ENCODE results near the gene LILRB5. TPM values are rescaled to one million over a fixed set of nuclear protein-coding genes. Genes with fewer than 3 reads are reported as not detected.
"Not testable (repeated sequence)": the region's sequence is repeated elsewhere in the genome, so short reads cannot be mapped to it uniquely, and the experiment has no call there.

The LILRB5 gene
- total RNA-seq, 4 donors from 2014 or later = 8.3 to 49.5 (median 17.0) TPM

GRCh38 chr19:54221947-54222346 is 35.1 kb downstream of the LILRB5 start:
- H3K4me3 ChIP-seq; DNase-seq (ENCODE audit: low spot score in 2 of 2); H3K4me1 ChIP-seq; H3K36me3 ChIP-seq; H3K9me3 ChIP-seq; H3K27ac ChIP-seq: not testable (repeated sequence)
- H3K27me3 ChIP-seq = peaks cover 0 to 13% of the 10 kb centered on the region in 2 donors
- WGBS, 2 donors = 71 to 77% methylated on average over 6 to 7 of the region's 7 CpGs

GRCh38 chr19:54219702-54220101 is 37.4 kb downstream of the LILRB5 start:
- DNase-seq (ENCODE audit: low spot score in 2 of 2); H3K27ac ChIP-seq: not testable (repeated sequence)

GRCh38 chr19:54218960-54219661 is 38.0 kb downstream of the LILRB5 start:
- no peaks in the 10 kb centered on the region for H3K4me1 ChIP-seq
- TF ChIP-seq POLR2A (IDR thresholded peaks at IDR 0.05) (no peak), CTCF (IDR thresholded peaks at IDR 0.05) (no peak), EP300 (IDR thresholded peaks at IDR 0.05) (no peak)
- WGBS, 2 donors = 88 to 92% methylated on average over 17 of the region's 27 CpGs
- no peaks in the 10 kb centered on the region for H3K9me3 ChIP-seq
- no peak overlapping the region for H3K4me3 ChIP-seq
- no peak for DNase-seq (ENCODE audit: low spot score in 2 of 2)
- peaks cover 0 to 14% (median 0%) of the 10 kb centered on the region in 3 donors for H3K36me3 ChIP-seq
- H3K27me3 ChIP-seq = peaks cover 0 to 13% of the 10 kb centered on the region in 2 donors
- no peak overlapping the region for H3K27ac ChIP-seq

More at GRCh38 chr19:54219702-54220101, 37.4 kb downstream of the LILRB5 start:
- 60 to 100% methylated on average over 1 of the region's 5 CpGs for WGBS, 2 donors
- H3K4me3 ChIP-seq, H3K9me3 ChIP-seq, H3K4me1 ChIP-seq: not testable (repeated sequence)
- H3K27me3 ChIP-seq = peaks cover 0 to 13% of the 10 kb centered on the region in 2 donors
- H3K36me3 ChIP-seq = peaks cover 0 to 14% (median 0%) of the 10 kb centered on the region in 3 donors

- Histone ChIP-seq H3K27ac (no peak overlapping the region), H3K4me1 (no peaks in the 10 kb centered on the region), H3K27me3 (peaks cover 0 to 13% of the 10 kb centered on the region in 2 donors), H3K9me3 (no peaks in the 10 kb centered on the region), H3K4me3 (no peak overlapping the region), H3K36me3 (peaks cover 0 to 14% (median 0%) of the 10 kb centered on the region in 3 donors)
- WGBS, 2 donors = 68 to 74% methylated on average over 8 of the region's 8 CpGs
- DNase-seq (ENCODE audit: low spot score in 2 of 2) = no peak
- no peak for TF ChIP-seq CTCF (IDR thresholded peaks at IDR 0.05)
- no peak for TF ChIP-seq POLR2A (IDR thresholded peaks at IDR 0.05)
- TF ChIP-seq EP300 (IDR thresholded peaks at IDR 0.05) = no peak
Observed at GRCh38 chr19:54218259-54218658, 38.8 kb downstream of the LILRB5 start.

GRCh38 chr19:54217517-54218247 is 39.4 kb downstream of the LILRB5 start:
- not testable (repeated sequence) for H3K4me3 ChIP-seq; H3K4me1 ChIP-seq; DNase-seq (ENCODE audit: low spot score in 2 of 2); H3K27ac ChIP-seq; H3K27me3 ChIP-seq; H3K9me3 ChIP-seq
- H3K36me3 ChIP-seq = peaks cover 0 to 14% (median 0%) of the 10 kb centered on the region in 3 donors
- 53% methylated on average over 15 to 17 of the region's 20 CpGs for WGBS, 2 donors

GRCh38 chr19:54216869-54217268 is 40.2 kb downstream of the LILRB5 start:
- no peak for DNase-seq (ENCODE audit: low spot score in 2 of 2)
- TF ChIP-seq POLR2A (IDR thresholded peaks at IDR 0.05) (no peak), EP300 (IDR thresholded peaks at IDR 0.05) (no peak), CTCF (IDR thresholded peaks at IDR 0.05) (no peak)
- WGBS, 2 donors = 74% methylated on average over 6 to 9 of the region's 9 CpGs

GRCh38 chr19:54214734-54215133 is 42.3 kb downstream of the LILRB5 start:
- not testable (repeated sequence) for H3K27me3 ChIP-seq; H3K27ac ChIP-seq; H3K9me3 ChIP-seq; H3K4me1 ChIP-seq; H3K4me3 ChIP-seq; DNase-seq (ENCODE audit: low spot score in 2 of 2)
- whole genome bisulfite sequencing, 2 donors = 96 to 97% methylated on average over 9 to 16 of the region's 19 CpGs
- H3K36me3 ChIP-seq = peaks cover 0 to 18% (median 0%) of the 10 kb centered on the region in 3 donors

More at GRCh38 chr19:54216869-54217268, 40.2 kb downstream of the LILRB5 start:
- H3K36me3 ChIP-seq = peaks cover 0 to 14% (median 0%) of the 10 kb centered on the region in 3 donors
- H3K4me1 ChIP-seq = no peaks in the 10 kb centered on the region
- H3K27ac ChIP-seq = no peak overlapping the region
- no peaks in the 10 kb centered on the region for H3K9me3 ChIP-seq
- H3K4me3 ChIP-seq = no peak overlapping the region
- peaks cover 0 to 1% of the 10 kb centered on the region in 2 donors for H3K27me3 ChIP-seq

GRCh38 chr19:54214217-54214616 is 42.9 kb downstream of the LILRB5 start:
- DNase-seq (ENCODE audit: low spot score in 2 of 2); H3K9me3 ChIP-seq; H3K27ac ChIP-seq; H3K4me3 ChIP-seq; H3K27me3 ChIP-seq: not testable (repeated sequence)
- WGBS, 2 donors = 52 to 57% methylated on average over 4 to 5 of the region's 5 CpGs
- Histone ChIP-seq H3K4me1 (peaks cover 0 to 14% (median 13%) of the 10 kb centered on the region in 4 donors), H3K36me3 (peaks cover 0 to 13% (median 0%) of the 10 kb centered on the region in 3 donors)
